NCI-H2196 treated with DMSO at 0.1 percent for 48 hours (cell line): ENCODE measurements around the gene PDIK1L.
A peak's percentile ranks its signal among the peaks of the same experiment; 100 is the strongest.

ENCODE experiments used
- DNase-seq: peaks from one replicate; lab custom pipeline; 2025; ENCODE audit not compliant: unreplicated experiment; lab: John Stamatoyannopoulos, UW

Gene PDIK1L

DNA sequence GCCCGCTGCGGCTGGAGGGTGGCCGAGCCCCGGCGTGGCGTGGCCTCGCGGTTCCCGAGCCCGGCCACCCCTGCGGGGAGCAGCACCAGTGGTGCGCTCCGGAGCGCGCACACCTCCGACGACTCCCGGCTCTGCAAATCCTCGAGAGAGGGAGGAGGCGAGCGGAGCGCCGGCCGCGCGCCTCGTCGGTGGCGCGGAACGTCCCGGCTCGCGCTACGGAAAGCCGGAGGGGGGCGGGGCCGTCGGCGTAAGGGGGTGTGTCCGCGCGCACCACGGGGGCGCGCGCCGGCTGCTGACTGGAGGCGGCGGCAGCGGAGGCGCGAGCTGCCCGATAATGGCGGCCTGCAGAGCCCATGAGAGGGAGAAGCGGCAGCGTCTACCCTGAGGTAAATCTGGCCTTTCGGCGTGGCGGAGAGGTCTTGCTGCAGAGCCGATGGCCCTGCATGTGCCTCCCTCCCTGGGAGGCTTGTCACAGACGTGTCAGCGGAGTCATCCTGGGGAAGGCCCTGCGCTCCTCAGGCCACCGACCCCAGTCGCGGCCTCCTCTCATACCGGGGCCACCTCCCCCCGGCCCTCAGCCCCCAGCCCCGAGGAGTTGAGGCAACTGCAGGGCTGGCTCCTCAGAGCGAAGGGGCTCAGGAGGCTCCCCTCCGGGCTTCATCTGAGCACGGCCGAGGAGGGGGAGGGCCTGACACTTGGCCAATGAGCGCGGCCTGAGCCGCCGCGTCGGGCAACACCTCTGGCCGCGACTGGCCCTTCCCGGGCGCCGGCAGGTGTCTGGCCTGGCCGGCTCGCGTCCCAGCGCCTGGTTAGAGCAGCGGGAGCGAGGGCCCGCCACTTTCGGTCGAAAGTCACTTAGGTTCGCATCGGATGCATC, at the start of gene PDIK1L:
TSS of gene PDIK1L (plus strand) at position 295 of the 877 bp plus-strand sequence. CDS start 2,485 bp downstream, outside the sequence.
- DNase-seq, result peak; percentile 84

DNA sequence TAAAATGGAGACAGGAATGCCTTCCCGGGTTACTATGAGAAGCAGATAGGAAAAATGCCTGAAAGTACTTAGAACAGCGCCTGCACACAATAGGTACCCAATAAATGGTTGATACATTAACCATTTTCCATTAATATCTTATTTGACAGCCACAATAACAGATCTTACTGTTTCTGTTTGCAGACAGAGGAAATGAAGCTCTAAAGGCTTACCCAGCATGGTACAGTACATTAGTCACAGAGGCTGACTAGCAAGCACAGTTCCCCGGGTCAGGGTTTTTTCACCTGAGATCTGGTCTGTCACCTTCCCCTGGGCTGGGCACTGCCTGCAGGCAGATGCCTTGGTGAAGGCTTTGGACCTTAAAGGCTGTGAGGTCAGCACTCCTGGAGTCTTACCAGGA, 47.1 kb upstream of the PDIK1L start:
- DNase-seq, result no peak

DNA sequence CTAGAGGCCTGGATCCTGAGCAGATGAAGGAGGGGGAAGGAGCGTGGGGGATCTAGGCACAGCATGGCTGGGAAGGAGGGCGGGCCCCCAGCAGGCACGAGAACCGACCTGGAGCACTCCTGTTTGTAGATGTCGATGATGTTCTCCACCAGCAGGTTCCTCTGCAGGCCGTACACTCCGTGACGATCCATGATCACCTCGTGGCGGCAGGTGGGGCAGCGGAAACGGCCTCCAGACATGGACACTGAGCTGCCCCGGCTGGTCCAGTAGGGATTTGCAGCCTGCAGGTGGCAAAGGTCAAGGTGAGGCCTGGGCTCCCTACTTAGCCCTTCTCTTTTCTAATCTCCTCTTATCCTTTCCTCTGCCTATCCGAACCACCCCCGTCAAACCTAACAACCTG, 45.5 kb upstream of the PDIK1L start:
- DNase-seq, result no peak

DNA sequence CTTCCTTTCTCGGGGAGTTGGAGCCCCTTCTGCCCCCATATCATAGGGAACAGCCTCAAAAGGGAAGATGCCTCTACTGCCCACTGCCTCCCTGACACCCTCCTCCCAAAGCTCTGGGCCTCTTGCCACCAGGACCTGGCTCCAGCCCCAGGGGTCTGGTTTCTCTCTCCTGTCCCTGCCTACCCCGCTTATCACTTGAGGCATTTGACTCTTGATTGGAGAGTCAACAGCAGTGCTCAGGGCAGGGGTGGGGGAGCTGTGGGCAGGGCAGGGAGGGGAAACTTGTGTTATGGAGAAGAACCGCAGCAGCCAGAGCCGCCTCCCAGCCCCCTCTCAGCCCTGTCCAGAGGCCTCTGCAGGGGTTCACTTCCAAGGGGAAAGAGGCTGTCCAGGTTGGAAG, 44.8 kb upstream of the PDIK1L start:
- no peak for DNase-seq

DNA sequence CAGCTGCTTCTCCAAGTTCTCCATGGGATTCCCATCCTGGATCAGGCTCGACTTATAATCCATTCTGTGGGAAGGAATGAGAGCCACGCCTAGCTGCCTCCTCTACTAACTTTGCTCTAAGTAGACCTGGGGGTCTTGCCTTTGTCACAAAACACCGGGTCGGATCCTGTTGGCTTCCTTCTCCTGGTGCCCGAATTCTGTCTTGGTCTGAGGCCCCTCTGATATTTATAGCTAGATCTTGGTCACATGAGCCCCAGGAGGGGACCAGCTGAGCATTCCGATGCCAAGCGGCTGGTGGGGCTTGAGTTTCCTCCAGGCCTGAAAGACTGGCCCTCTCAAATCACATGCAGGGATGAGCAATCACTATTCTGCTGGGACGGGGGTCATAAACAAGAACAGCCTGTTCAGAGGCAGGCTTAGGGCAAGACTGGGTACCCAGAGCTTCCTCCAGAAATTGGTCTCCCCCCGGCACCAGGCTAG, 44.2 kb upstream of the PDIK1L start, which contains the start of gene TRIM63:
TSS of gene TRIM63 (minus strand) at position 199 of the 480 bp plus-strand sequence. CDS start at position 63, 136 bp downstream.
- DNase-seq, result no peak

DNA sequence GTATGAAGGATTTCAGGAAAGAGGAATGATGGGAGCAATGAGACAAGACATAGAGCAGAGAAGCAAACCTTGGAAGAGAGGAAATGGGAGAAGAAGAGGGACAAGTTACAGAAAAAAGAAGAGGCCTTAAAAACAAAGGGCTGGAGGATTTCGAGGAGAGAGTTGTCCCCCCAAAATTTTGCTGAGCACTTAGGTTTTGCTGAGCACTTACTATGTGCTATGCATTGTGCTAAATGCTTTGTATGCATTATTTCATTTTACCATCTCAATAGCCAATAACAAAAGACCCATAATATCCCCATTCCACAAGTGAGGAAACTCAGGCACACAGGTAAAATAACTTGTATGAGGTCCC, 41.7 kb upstream of the PDIK1L start:
- no peak for DNase-seq

DNA sequence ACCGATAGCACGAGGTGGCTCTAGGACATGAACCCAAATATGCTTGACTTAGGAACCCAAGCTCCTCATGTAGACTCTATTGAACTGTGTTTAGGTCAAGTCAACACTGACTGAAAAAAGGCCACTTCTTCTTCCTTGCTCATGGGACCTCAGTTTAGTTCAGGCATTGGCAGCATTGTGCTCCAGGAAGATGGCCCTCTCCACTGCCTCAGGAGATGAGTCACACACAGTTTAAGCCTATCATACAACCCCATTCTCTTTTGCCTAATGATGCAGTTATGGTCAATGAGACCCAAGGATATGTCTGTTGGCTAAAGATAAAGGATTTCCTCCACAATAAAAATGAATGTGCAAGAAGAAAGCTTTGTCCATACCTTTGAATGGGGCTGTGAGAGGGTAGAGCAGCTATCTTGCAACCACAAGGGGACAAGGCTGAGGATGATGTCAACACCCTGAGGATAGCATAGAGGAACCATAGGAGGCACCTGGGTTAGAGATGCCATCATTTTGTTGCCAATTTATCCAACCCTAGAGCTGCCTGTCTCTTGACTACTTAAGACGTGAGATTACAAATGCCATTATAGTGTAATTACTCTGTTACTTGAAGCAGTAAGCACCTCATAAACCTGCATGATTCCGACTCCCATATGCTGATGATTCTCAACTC, 41.2 kb upstream of the PDIK1L start:
- DNase-seq, result no peak

DNA sequence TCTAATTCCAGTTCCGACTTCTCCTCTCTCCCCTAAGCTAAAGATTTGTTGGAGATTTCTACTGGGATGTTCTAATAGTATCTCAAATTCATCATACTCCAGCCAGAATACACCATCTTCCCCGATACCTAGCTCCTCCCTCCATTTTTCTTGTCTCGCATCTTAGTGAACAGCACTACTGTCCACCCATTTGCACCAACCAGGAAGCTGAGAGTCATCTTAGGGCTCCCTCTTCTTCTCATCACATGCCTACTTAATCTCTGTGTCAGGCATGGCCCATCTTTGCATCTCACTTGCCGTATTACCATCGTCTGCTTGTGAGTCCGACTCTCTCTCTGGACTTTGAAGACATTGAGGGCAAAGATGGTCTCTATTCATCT, 40.7 kb upstream of the PDIK1L start:
- no peak for DNase-seq

DNA sequence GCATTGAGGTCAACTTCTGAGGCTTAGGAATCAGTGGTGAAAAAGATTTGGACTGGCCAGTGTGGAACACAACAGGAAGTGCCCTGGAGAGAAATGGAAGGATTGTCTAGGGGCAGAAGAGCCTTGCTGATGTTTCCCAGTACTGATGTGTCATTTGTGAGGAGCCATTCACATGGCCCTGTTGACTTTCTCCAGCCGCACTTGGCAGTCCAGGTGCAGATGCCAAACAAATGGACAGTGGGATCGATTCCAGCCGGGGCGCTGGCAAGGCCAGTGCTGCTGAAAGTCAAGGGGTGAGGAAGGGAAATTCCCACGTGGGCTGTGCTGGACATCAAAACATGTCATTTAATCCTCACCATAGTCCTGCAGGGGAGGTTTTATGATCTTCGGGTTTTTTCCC, 39.3 kb upstream of the PDIK1L start:
- peak; percentile 52 for DNase-seq

DNA sequence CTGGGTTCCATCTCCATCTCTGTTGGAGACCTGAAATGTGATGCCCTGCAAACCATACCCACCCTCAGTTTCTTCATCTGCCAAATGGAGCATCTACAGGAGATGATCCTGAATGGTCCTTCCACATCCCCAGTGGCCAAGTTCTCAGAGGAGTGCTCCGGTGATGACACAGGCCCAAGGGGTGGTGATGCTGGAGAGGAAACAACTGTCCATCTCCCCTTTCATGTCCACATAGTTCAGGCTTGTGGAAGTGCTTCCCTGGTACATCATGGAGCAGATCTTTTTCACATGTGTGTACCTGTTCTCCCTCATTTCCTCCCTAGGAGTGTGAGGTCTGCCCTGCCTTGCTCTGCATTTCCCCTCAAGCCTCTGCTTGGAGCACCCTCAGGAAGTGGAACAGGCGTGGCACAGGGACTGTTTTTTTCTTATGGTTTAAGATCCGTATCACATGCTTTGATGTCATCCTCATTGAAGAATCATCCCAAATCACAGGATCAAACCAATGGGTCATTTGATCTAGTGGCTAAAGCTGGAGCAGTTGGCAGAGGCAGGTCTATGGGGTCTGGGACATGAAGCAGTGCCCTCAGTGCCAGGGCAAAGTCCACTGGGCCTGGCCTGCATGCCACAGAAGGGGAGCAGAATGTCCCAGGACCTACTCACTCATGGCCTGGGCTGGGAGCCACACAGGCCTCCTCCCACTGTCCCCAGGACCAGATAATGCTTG, 36.0 kb upstream of the PDIK1L start:
- DNase-seq, result no peak

DNA sequence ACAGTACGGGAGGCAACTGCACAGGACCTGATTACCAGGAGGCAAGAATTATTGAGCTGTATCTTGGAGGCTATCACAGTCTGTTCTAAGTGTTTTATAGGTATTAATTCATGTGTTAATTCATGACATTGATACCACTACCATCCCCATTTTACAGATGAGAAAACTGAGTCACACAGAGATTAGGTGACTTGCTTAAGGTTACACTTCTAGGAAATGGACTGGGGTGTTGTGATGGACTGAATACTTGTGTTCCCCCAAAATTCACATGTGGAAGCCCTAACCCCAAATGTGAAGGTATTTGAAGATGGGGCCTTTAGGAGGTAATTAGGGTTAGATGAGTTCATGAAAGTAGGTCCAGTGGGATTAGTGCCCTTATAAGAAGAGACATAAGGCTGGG, 34.1 kb upstream of the PDIK1L start:
- DNase-seq, result no peak

DNA sequence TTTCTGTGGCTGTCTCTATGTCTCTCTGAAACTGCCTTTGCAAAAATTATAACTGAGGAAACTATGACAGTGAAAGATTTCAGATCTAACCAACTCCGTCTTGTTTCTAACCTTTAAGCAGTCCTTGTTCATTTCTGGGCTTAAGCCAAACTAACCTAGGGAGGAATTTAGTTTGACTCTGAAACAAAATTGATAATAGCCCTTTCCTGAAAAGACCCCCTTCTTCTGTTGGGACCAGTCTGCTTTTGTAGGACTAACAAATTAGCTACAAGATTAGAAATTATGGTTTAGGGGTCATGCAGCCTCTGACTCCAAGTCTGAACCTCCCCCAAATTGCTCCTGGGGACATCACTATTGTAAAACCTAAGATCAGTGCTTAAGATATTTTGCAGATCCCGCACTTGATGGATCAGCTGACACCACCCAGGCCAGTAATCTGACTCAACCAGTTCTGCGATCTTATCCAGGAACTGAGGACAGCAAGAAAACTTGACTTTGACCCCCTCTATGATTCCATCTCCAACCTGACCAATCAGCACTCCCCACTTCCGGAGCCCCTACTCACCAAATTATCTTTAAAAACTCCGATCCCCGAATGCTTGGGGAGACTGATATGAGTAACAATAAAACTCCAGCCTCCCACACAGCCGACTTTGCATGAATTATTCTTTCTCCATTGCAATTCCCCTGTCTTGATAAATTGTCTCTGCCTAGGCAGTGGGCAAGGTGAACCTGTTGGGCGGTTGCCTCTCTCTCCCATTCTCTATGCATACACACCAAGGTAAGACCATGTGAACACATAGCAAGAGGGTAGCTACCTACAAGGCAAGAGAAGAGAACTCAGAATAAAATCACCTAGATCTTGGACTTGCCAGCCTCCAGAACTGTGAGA, 33.1 kb upstream of the PDIK1L start:
- no peak for DNase-seq

DNA sequence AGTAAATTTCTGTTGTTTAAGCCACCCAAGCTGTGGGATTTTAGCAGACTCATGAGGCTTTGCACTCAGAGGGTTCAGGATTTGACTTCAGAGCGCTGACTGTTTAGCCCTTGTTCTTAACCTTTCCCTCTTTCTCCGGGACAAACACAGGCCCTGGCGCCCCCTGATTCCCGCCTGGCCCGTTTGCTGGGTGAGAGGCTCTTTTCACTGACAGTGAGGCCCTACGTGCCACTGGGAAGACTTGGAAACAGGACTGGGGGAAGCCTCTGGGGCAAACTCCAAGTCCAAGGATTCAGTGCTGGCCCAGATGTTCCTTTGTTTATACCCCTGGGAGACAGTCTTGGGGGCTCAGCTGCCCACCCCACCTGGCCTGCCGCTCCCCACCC, 32.5 kb upstream of the PDIK1L start:
- DNase-seq, result no peak

DNA sequence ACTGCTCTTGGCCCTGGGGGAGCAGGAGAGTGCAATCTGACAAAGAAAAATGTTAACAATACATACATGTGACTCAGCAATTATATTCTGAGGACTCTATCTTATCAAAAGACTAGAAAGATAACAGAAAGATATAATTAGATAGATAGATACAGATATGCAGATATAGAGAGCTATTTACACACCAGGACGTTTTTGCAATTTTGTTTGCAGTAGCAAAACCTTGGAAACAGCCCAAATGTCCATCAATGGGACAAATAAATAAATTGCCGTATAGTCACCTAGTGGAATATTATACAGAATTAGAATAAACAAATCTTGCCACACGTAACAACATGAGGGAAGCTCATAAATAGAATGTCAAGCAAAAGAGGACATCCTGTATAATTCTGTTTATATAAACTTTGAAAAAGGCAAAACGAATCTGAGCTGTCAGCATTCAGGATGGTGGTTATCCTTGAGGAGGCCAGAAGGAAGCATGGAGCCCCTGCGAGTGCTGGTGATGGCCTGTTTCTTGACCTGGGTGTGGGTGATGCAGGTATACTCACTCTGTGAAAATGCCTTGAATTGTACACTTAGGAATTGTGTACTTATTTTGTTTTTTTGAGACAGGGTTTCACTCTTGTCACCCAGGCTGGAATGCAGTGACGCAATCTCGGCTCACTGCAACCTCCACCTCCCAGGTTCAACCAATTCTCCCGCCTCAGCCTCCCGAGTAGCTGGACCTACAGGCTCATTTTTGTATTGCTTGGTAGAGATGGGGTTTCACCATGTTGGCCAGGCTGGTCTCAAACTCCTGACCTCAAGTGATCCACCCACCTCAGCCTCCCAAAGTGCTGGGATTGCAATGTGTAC, 31.4 kb upstream of the PDIK1L start:
- DNase-seq, result no peak

DNA sequence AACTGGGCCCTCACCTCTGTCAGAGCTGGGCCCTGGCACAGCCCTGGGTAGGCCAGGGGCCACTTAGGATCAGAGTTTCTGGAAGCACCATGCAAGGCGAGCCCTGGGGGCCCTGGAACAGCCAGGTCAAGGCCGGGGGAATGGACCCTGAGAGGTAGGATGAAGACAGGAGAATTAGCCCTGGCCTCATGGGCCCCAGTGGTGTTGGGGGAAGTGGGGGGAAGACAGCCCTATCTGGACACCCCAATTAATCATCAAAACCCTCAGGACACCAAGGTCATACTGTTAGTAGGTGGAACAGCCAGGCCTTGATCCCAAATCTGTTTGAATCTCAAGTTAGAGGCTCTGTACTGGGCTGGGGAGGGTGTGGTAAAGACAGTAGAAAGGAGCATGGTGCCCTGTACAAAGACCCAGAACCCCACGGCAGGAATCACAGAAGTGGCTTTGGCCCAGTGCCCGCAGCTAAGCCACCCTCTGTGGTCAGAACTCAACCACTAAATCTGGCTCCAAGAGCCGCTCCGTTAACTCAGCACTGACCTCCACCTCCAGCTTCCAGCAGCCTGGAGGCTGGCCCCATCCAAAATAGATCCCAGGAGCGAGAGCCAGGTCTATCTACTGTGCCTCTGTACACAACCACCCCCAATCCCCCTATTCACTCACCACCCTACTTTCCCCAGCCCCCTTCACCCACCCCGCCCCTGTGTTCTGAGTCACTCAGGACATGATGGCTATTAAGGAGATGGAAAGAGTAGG, 30.2 kb upstream of the PDIK1L start:
- no peak for DNase-seq

DNA sequence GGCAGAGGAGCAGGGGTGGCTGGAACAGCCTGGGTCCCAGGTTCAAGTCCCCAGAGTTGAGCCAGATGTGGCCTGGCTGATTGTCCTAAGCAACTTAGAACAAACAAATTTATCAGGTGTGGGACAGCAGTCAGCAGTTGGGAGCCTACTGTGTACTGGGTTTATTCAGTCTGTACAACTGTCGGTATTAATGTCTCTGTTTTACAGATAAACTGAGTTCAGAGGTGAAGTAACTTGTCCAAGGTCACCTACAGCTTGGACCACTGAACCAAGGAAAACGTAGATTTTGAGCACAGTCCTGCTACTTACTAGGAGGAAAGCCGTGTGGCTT, 29.6 kb upstream of the PDIK1L start:
- DNase-seq, result no peak

DNA sequence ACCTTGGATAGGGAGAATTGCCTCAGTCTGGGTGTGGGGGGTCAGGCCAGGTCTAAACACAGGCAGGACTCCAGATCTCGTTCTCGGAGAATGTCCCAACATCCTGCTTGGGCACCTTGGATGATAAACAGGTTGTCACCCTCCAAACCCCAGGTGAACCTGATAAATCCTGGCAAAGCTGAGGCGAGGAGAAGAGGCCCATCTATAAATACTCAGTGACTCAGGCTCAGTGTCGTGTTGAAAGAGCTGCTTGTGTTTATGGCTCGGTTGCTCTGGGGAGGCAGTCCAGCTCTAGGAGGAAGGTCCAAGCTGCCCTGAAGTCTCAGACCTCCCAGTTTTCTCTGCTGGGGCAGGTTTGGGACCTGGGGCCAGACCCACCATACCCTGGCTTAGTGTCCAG, 28.4 kb upstream of the PDIK1L start:
- no peak for DNase-seq

DNA sequence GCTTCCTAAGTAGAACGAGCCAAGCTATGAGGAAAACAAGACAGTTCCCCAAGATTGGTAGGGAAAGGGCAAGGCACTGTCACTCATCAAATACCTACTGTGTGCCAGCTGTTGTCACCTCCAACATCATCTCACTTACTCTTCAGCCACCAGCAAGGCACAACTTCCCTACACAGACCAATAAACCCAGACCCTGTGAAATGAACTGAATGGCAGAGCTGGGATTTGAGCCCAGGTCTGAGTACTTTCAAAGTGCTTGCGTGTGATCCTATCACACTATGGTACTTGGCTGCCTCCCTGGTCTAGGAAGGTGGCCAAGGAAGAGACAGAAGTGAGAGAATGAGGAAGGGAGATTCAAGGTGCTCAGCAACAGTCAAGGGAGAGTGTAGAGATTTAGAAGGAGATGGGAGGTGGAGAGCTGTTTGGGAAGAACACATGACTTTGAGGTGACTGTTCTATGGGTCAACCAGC, 27.5 kb upstream of the PDIK1L start:
- DNase-seq, result no peak

DNA sequence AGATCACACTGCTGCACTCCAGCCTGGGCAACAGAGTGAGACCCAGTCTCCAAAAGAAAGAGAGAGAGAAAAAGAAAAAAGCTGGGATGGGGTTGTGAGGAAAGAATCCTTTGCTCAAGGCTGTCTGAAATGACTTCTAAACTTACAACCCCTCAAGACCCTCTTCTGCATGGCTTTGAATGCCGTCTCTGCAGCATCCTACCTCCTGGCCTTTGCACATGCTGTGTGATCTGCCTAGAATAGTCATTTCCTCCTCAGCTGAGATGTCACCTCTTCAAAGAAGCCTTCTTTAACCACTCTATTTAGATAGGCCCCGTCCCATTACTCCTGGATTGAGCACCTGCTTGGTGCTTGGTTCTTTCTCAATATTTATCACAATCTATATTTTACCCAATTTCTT, 26.8 kb upstream of the PDIK1L start:
- no peak for DNase-seq
